Ovary (tissue), 9 donors: ENCODE results near the gene ST3GAL3. TPM values are rescaled to one million over a fixed set of nuclear protein-coding genes. Genes with fewer than 3 reads are reported as not detected.

Source experiments
- DNase-seq, 5 donors: peaks; one replicate each; pipeline ENCODE4 v3.0.0-alpha.2; 2019 to 2020
- H3K27ac ChIP-seq, 2 donors: fragments of 200-600 bp; one replicate each; pipeline versions ENCODE4 v1.5.1 to v1.8.0; 2019 to 2022
- H3K27me3 ChIP-seq: fragments of 200-600 bp; one replicate; pipeline ENCODE4 v1.8.0; 2022
- H3K36me3 ChIP-seq: fragments of 200-600 bp; sonication (generic); one replicate; pipeline ENCODE4 v1.5.1; 2019
- H3K4me1 ChIP-seq: one replicate; pipeline ENCODE4 v1.8.1; 2013; ENCODE audit warnings: mild to moderate bottlenecking, moderate library complexity; ENCODE audit not compliant: insufficient read depth
- H3K4me3 ChIP-seq: fragments of 200-600 bp; sonication (generic); one replicate; pipeline ENCODE4 v1.5.1; 2017
- H3K9me3 ChIP-seq, 2 donors: fragments of 200-600 bp in 1 of 2; sonication (generic) in 1 of 2; one replicate each; pipeline versions ENCODE4 v1.5.1 to v1.8.1; 2013 to 2019; ENCODE audit warnings: mild to moderate bottlenecking in 1 of 2, moderate library complexity in 1 of 2
- CTCF ChIP-seq, 3 donors: fragments of 450-650 bp in 2 of 3; fragments of 200-600 bp in 1 of 3; IDR thresholded peaks; one replicate each; pipeline versions ENCODE4 v1.5.1 to v1.8.0; 2016 to 2022; ENCODE audit warnings: antibody characterized with exemption in 3 of 3, mild to moderate bottlenecking in 1 of 3
- EP300 ChIP-seq: sonication (generic); formaldehyde crosslinking; IDR thresholded peaks from one replicate; pipeline ENCODE4 v1.6.1; 2017; ENCODE audit warnings: antibody characterized with exemption
- POLR2A ChIP-seq: fragments of 450-650 bp; IDR thresholded peaks from one replicate; pipeline ENCODE4 v1.6.1; 2017; ENCODE audit warnings: antibody characterized with exemption, mild to moderate bottlenecking, moderate library complexity
- WGBS, 3 donors: extraction: QIAGEN DNeasy Blood & Tissue Kit in 1 of 3; methylation state at CpG; one replicate each; pipeline versions ENCODE4 v1.1.5 to v1.1.7; 2013 to 2017; 5-methylcytosine and 5-hydroxymethylcytosine counted together
- intact Hi-C, 4 donors: fragments of 100-400 bp; cut with DNase I; formaldehyde crosslinking; loops; one replicate each; pipeline versions ENCODE4 v1.11.0 to v1.15.1; 2022 to 2023
- polyA plus RNA-seq, 2 donors: library from polyadenylated mRNA; stranded (reverse); fragments of 200-250 nt in 1 of 2; fragments of 350-450 nt in 1 of 2; fragmentation: Illumina TruSeq in 1 of 2; extraction: RNeasy Lipid Tissue Mini Kit (QIAGEN cat#74804) in 1 of 2; gene quantifications; one replicate each; pipeline ENCODE4 v1.2.3, GENCODE V29; 2013 to 2014
- total RNA-seq, 7 donors: library from RNA; depleted of rRNA in 2 of 7; stranded (reverse); fragments of >200 nt in 2 of 7; fragmentation: NEBNext Ultra II Directional in 3 of 7; extraction: Animal tissue kit (Norgen Biotek cat#: 25700) in 3 of 7; gene quantifications; one replicate each; pipeline versions ENCODE4 v1.1.0 to v1.2.4, GENCODE V29; 2016 to 2023
- donor health status: DM: no; HTN: no; CAD: no; lungs with moderate emphysema.
- donor health status: DM: no; HTN: no; CAD: no.
- donor health status: Bipolar disorder and iron deficiency.
- donor health status: DM: yes; HTN: yes; CAD: no.
- donor health status: DM: no; HTN: no; CAD: no.
- donor health status: DM: yes; HTN: yes; CAD: no.

ST3GAL3 gene
- total and polyA plus RNA-seq, 9 donors = 11.4 to 43.3 (median 27.1) TPM

GRCh38 chr1:43956234-43956633 lies 248.9 kb downstream of the ST3GAL3 start:
- Histone ChIP-seq H3K36me3 (no peaks in the 10 kb centered on the region), H3K27me3 (no peaks in the 10 kb centered on the region), H3K9me3 (no peaks in the 10 kb centered on the region), H3K4me3 (no peak overlapping the region), H3K4me1 (no peaks in the 10 kb centered on the region), H3K27ac (no peak overlapping the region)
- no peak for TF ChIP-seq EP300
- TF ChIP-seq CTCF (IDR thresholded peaks at IDR 0.05) = no peak
- no peak for TF ChIP-seq POLR2A
- WGBS, 3 donors = 95 to 97% (median 95%) methylated on average over 8 of the region's 8 CpGs
- no peak for DNase-seq
- intact Hi-C loops = no loop called here

- Histone ChIP-seq H3K27me3 (no peaks in the 10 kb centered on the region), H3K27ac (no peak overlapping the region), H3K4me1 (no peaks in the 10 kb centered on the region), H3K36me3 (no peaks in the 10 kb centered on the region), H3K9me3 (no peaks in the 10 kb centered on the region), H3K4me3 (no peak overlapping the region)
- no peak for DNase-seq
- intact Hi-C loops = no loop called here
- TF ChIP-seq EP300 (no peak), POLR2A (no peak), CTCF (IDR thresholded peaks at IDR 0.05) (no peak)
- WGBS, 3 donors = 82 to 91% (median 85%) methylated on average over 7 of the region's 7 CpGs
Measured at GRCh38 chr1:43957407-43958040, 250.2 kb downstream of the ST3GAL3 start.

- H3K4me3 ChIP-seq = no peak overlapping the region
- H3K27me3 ChIP-seq = no peaks in the 10 kb centered on the region
- intact Hi-C loops = no loop called here
- TF ChIP-seq CTCF (IDR thresholded peaks at IDR 0.05) (no peak), POLR2A (no peak), EP300 (no peak)
- no peaks in the 10 kb centered on the region for H3K36me3 ChIP-seq
- 91 to 95% (median 94%) methylated on average over 9 of the region's 9 CpGs for WGBS, 3 donors
- H3K9me3 ChIP-seq = no peaks in the 10 kb centered on the region
- no peak overlapping the region for H3K27ac ChIP-seq
- DNase-seq = no peak
- H3K4me1 ChIP-seq = no peaks in the 10 kb centered on the region
Measured at GRCh38 chr1:43958351-43959255, 251.3 kb downstream of the ST3GAL3 start.

- no peak for TF ChIP-seq POLR2A
- TF ChIP-seq EP300 = no peak
- TF ChIP-seq CTCF (IDR thresholded peaks at IDR 0.05) = no peak
- Histone ChIP-seq H3K27me3 (no peaks in the 10 kb centered on the region), H3K4me1 (no peaks in the 10 kb centered on the region), H3K9me3 (no peaks in the 10 kb centered on the region), H3K36me3 (no peaks in the 10 kb centered on the region), H3K4me3 (no peak overlapping the region), H3K27ac (no peak overlapping the region)
- intact Hi-C loops = no loop called here
- WGBS, 3 donors = 83 to 89% (median 86%) methylated on average over 8 of the region's 8 CpGs
- no peak for DNase-seq
Measured at GRCh38 chr1:43960798-43961197, 253.5 kb downstream of the ST3GAL3 start.
